ENCODE results near the gene TSPYL1. TPM values are rescaled to one million over a fixed set of nuclear protein-coding genes. Genes with fewer than 3 reads are reported as not detected.
A peak's percentile ranks its signal among the peaks of the same experiment; 100 is the strongest.

Gene TSPYL1
- total RNA-seq, 1 experiment from 2014 or later = 57.3 TPM

DNA sequence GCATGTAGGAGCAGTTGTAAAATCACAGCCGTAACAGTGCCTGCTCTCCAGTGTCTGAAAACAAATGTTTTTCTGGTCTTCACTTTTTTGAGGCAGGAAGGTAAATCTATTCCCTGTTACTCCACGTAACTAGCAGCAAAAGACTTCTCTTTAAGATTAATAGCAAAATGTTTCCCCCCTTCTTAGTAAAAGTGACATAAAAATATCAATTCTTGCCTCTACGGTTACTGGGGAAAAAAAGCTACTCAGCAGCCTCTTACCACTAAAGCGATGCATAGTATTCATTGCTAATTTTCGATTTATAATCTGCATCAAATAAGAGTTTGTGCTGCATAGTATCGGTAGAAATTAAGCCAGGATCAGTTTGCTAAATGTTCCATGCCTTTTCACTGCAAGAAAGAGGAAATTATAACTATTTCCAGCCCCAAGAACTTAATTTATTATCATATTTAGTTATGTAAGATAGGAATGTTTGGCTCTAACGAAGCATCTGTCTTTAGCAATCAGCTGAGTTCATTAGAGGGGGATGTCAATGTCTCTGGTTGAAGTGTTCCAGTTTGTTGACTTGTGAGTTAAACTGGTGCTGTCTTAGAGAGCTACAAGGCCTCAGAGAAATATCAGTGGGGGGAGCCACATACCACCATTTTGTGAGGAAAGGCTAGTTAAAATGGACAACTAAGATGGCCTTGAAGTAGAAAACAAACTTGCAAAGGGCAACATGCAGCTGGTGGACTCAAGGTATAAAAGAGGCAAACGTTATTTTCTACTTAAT, 617 bp upstream of the TSPYL1 start:
- Histone ChIP-seq H3K36me3 (ENCODE audit: control insufficient read depth, insufficient read depth, low read length) (no peaks in the 10 kb centered on the region; the same call in 1 of the 2 replicates), H3K4me3 (ENCODE audit: low read depth, low read length) (peak overlapping the region; percentile 58), H3K4me1 (peaks cover 18% of the 10 kb centered on the region), H3K27me3 (replicated peaks; ENCODE audit: control insufficient read depth, insufficient read depth, low read length) (no peaks in the 10 kb centered on the region), H3K9me3 (no peaks in the 10 kb centered on the region)
- BruUV-seq (replicated peaks) = TSS peak; percentile 52
- Mint-ChIP-seq H3K9me3 (ENCODE audit: unreplicated experiment) (no peaks in the 10 kb centered on the region), H3K4me3 (ENCODE audit: unreplicated experiment) (peak overlapping the region; percentile 90), H3K27ac (ENCODE audit: unreplicated experiment) (peak overlapping the region; percentile 87), H3K4me1 (ENCODE audit: low read depth, unreplicated experiment) (peaks cover 24% of the 10 kb centered on the region), H3K27me3 (ENCODE audit: insufficient read depth, unreplicated experiment) (no peaks in the 10 kb centered on the region), H3K36me3 (ENCODE audit: insufficient read depth, unreplicated experiment) (peaks cover 39% of the 10 kb centered on the region)
- POLR2A ChIA-PET = interaction anchor here (0.6 to 1.3 kb wide), 4 partner anchors 12 to 290 kb away, joined by 3 to 6 read pairs (median 4); partner anchors contain the start of gene TSPYL4
- CTCF ChIA-PET = interaction anchor here (0.8 to 1.0 kb wide), 2 partner anchors 12 to 36 kb away, joined by 3 to 10 read pairs; no protein-coding TSS in a partner anchor
- no peak for DNase-seq
- TF ChIP-seq CTCF (IDR thresholded peaks at IDR 0.05; ENCODE audit: insufficient read depth in 1 of 2, low read depth in 1 of 2, low read length in 1 of 2, severe bottlenecking in 1 of 2, unreplicated experiment in 1 of 2) = no peak
- intact Hi-C loops (cut with micrococcal nuclease; ENCODE audit: unreplicated experiment) = no loop called here

DNA sequence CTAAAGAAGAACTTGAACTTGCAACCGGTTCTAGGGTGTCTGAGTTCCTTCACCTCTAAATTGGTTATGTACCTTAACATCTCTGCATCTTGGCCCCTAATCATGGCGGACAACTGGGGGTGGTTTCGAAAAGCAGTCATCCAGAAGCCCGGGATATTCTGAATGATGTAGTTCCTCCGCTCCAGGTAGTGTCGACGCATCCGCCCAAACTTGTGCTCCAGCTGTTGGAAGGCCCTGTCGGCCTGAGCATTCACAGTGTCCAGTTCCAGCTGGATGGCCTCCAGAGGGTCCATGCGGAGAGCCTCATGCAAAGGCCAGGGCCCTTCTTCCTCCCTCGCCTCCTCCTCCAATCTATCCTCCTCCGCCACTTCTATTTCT, 887 bp downstream of the TSPYL1 start:
- H3K36me3 Mint-ChIP-seq (ENCODE audit: insufficient read depth, unreplicated experiment) = peaks cover 49% of the 10 kb centered on the region
- DNase-seq = no peak
- intact Hi-C loops (cut with micrococcal nuclease; ENCODE audit: unreplicated experiment) = loop anchor here (2.0 kb wide), 2 partner anchors 24 to 292 kb away; partner anchors contain the start of genes RWDD1 and TSPYL4
- POLR2A ChIA-PET = interaction anchor here (1.2 to 1.3 kb wide), 2 partner anchors 25 to 61 kb away, joined by 4 to 6 read pairs; partner anchors contain the start of gene TSPYL4
- H3K9me3 ChIP-seq = no peaks in the 10 kb centered on the region
- CTCF ChIA-PET = interaction anchor here (1.2 kb wide), 1 partner anchor 11 kb away, joined by 3 read pairs; no protein-coding TSS in a partner anchor
- H3K4me3 ChIP-seq (ENCODE audit: low read depth, low read length) = peak overlapping the region; percentile 58
- peak overlapping the region; percentile 90 for H3K4me3 Mint-ChIP-seq (ENCODE audit: unreplicated experiment)
- H3K4me1 ChIP-seq = peaks cover 18% of the 10 kb centered on the region
- H3K36me3 ChIP-seq (ENCODE audit: control insufficient read depth, insufficient read depth, low read length) = no peaks in the 10 kb centered on the region; the same call in 1 of the 2 replicates
- no peaks in the 10 kb centered on the region for H3K9me3 Mint-ChIP-seq (ENCODE audit: unreplicated experiment)
- TSS peak; percentile 44 for BruUV-seq (replicated peaks)
- H3K27me3 Mint-ChIP-seq (ENCODE audit: insufficient read depth, unreplicated experiment) = no peaks in the 10 kb centered on the region
- H3K27me3 ChIP-seq (replicated peaks; ENCODE audit: control insufficient read depth, insufficient read depth, low read length) = no peaks in the 10 kb centered on the region
- peak overlapping the region; percentile 87 for H3K27ac Mint-ChIP-seq (ENCODE audit: unreplicated experiment)
- TF ChIP-seq CTCF (IDR thresholded peaks at IDR 0.05; ENCODE audit: insufficient read depth in 1 of 2, low read depth in 1 of 2, low read length in 1 of 2, severe bottlenecking in 1 of 2, unreplicated experiment in 1 of 2) = no peak
- H3K4me1 Mint-ChIP-seq (ENCODE audit: low read depth, unreplicated experiment) = peaks cover 24% of the 10 kb centered on the region

GRCh38 chr6:116278481-116278829, 1.3 kb downstream of the TSPYL1 start:
- intact Hi-C loops (cut with micrococcal nuclease; ENCODE audit: unreplicated experiment) = loop anchor here (2.0 kb wide), 2 partner anchors 24 to 292 kb away; partner anchors contain the start of genes RWDD1 and TSPYL4

More at GRCh38 chr6:116278481-116278829, 1.3 kb downstream of the TSPYL1 start:
- Mint-ChIP-seq H3K9me3 (ENCODE audit: unreplicated experiment) (no peaks in the 10 kb centered on the region), H3K4me1 (ENCODE audit: low read depth, unreplicated experiment) (peaks cover 24% of the 10 kb centered on the region), H3K27me3 (ENCODE audit: insufficient read depth, unreplicated experiment) (no peaks in the 10 kb centered on the region), H3K4me3 (ENCODE audit: unreplicated experiment) (peak overlapping the region; percentile 90), H3K36me3 (ENCODE audit: insufficient read depth, unreplicated experiment) (peaks cover 53% of the 10 kb centered on the region), H3K27ac (ENCODE audit: unreplicated experiment) (peak overlapping the region; percentile 87)
- no peak for DNase-seq
- Histone ChIP-seq H3K4me3 (ENCODE audit: low read depth, low read length) (peak overlapping the region; percentile 58), H3K27me3 (replicated peaks; ENCODE audit: control insufficient read depth, insufficient read depth, low read length) (no peaks in the 10 kb centered on the region), H3K9me3 (no peaks in the 10 kb centered on the region), H3K4me1 (peaks cover 18% of the 10 kb centered on the region), H3K36me3 (ENCODE audit: control insufficient read depth, insufficient read depth, low read length) (no peaks in the 10 kb centered on the region; the same call in 1 of the 2 replicates)
- POLR2A ChIA-PET = no interaction called here
- CTCF ChIA-PET = interaction anchor here (1.2 kb wide), 1 partner anchor 10 kb away, joined by 3 read pairs; no protein-coding TSS in a partner anchor
- TF ChIP-seq CTCF (IDR thresholded peaks at IDR 0.05; ENCODE audit: insufficient read depth in 1 of 2, low read depth in 1 of 2, low read length in 1 of 2, severe bottlenecking in 1 of 2, unreplicated experiment in 1 of 2) = no peak
- BruUV-seq (replicated peaks) = no TSS peak

Data from Caco-2 (cell line).